ENCODE results near the gene PDC.

GRCh38 chr1:186502087-186502486, 41.2 kb upstream of the PDC start:
- TF ChIP-seq EP300 (IDR thresholded peaks at IDR 0.05; ENCODE audit: low read length) (no peak), RAD21 (CRISPR knock-in tag; conservative IDR thresholded peaks at IDR 0.05 in 1 of 2, IDR thresholded peaks at IDR 0.05 in 1 of 2) (no peak)
